ENCODE data around the gene SLC38A11.

- TF ChIP-seq POLR2A (IDR thresholded peaks at IDR 0.05), result no peak
- no peak for TF ChIP-seq CTCF (IDR thresholded peaks at IDR 0.05 in 4 of 5, conservative IDR thresholded peaks at IDR 0.05 in 1 of 5)
These were observed 66.7 kb downstream of the SLC38A11 start for GRCh38 chr2:164888592-164888991.
